HEK293 (cell line): ENCODE results near the gene SMIM20.
A peak's percentile ranks its signal among the peaks of the same experiment; 100 is the strongest.

Source experiments
- EGR2 ChIP-seq: fragments of 450-650 bp; formaldehyde crosslinking; IDR thresholded peaks from 2 replicates; pipeline ENCODE4 v1.5.1; 2016; ENCODE audit warnings: low read depth, missing biosample characterization, missing genetic modification characterization
- GLIS2 ChIP-seq: fragments of 450-650 bp; formaldehyde crosslinking; IDR thresholded peaks from 2 replicates; pipeline ENCODE4 v1.5.1; 2016; ENCODE audit warnings: missing biosample characterization, missing genetic modification characterization
- HOXC10 ChIP-seq: sonication (generic); formaldehyde crosslinking; IDR thresholded peaks from 2 replicates; pipeline ENCODE4 v1.8.1; 2023; ENCODE audit warnings: mild to moderate bottlenecking, missing genetic modification reagents
- OVOL3 ChIP-seq: fragments of 450-650 bp; formaldehyde crosslinking; IDR thresholded peaks from 2 replicates; pipeline ENCODE4 v1.5.1; 2016; ENCODE audit warnings: missing biosample characterization, missing genetic modification characterization
- RBAK ChIP-seq: fragments of 450-650 bp; formaldehyde crosslinking; IDR thresholded peaks from 2 replicates; pipeline ENCODE4 v1.5.1; 2016; ENCODE audit warnings: missing biosample characterization, missing genetic modification characterization
- ZBTB20 ChIP-seq: fragments of 450-650 bp; formaldehyde crosslinking; IDR thresholded peaks from 2 replicates; pipeline ENCODE4 v1.5.1; 2016; ENCODE audit warnings: missing biosample characterization, missing genetic modification characterization
- ZIC2 ChIP-seq: fragments of 450-650 bp; formaldehyde crosslinking; IDR thresholded peaks from 2 replicates; pipeline ENCODE4 v1.5.1; 2016; ENCODE audit warnings: missing biosample characterization, missing genetic modification characterization
- ZNF133 ChIP-seq: fragments of 450-650 bp; formaldehyde crosslinking; IDR thresholded peaks from 2 replicates; pipeline ENCODE4 v1.5.1; 2016; ENCODE audit warnings: missing biosample characterization, missing genetic modification characterization
- ZNF211 ChIP-seq: fragments of 450-650 bp; formaldehyde crosslinking; IDR thresholded peaks from 2 replicates; pipeline ENCODE4 v1.5.1; 2016; ENCODE audit warnings: low read depth, missing biosample characterization, missing genetic modification characterization
- ZNF266 ChIP-seq: fragments of 450-650 bp; formaldehyde crosslinking; IDR thresholded peaks from 2 replicates; pipeline ENCODE4 v1.5.1; 2016; ENCODE audit warnings: missing biosample characterization, missing genetic modification characterization, low read depth
- ZNF366 ChIP-seq: fragments of 450-650 bp; formaldehyde crosslinking; conservative IDR thresholded peaks from 2 replicates; pipeline ENCODE4 v1.5.1; 2016; ENCODE audit warnings: missing biosample characterization, missing genetic modification characterization
- ZNF416 ChIP-seq: fragments of 450-650 bp; formaldehyde crosslinking; IDR thresholded peaks from 2 replicates; pipeline ENCODE4 v1.5.1; 2016; ENCODE audit warnings: missing biosample characterization, missing genetic modification characterization
- ZNF423 ChIP-seq: fragments of 450-650 bp; formaldehyde crosslinking; IDR thresholded peaks from 2 replicates; pipeline ENCODE4 v1.5.1; 2016; ENCODE audit warnings: missing biosample characterization, missing genetic modification characterization
- ZNF521 ChIP-seq: fragments of 450-650 bp; formaldehyde crosslinking; IDR thresholded peaks from 2 replicates; pipeline ENCODE4 v1.5.1; 2017; ENCODE audit warnings: missing biosample characterization, mild to moderate bottlenecking, missing genetic modification characterization
- ZNF544 ChIP-seq: fragments of 450-650 bp; formaldehyde crosslinking; IDR thresholded peaks from 2 replicates; pipeline ENCODE4 v1.5.0; 2017; ENCODE audit warnings: missing biosample characterization, missing genetic modification characterization
- ZNF549 ChIP-seq: fragments of 450-650 bp; IDR thresholded peaks from 2 replicates; pipeline ENCODE4 v1.5.1; 2018; ENCODE audit warnings: missing biosample characterization, missing genetic modification characterization, mild to moderate bottlenecking, inconsistent platforms, moderate library complexity
- ZNF596 ChIP-seq: fragments of 450-650 bp; IDR thresholded peaks from 2 replicates; pipeline ENCODE4 v1.5.0; 2018; ENCODE audit warnings: missing biosample characterization, mild to moderate bottlenecking, missing genetic modification characterization, moderate library complexity
- ZNF654 ChIP-seq: fragments of 450-650 bp; formaldehyde crosslinking; IDR thresholded peaks from 2 replicates; pipeline ENCODE4 v1.5.1; 2016; ENCODE audit warnings: low read depth, missing biosample characterization, missing genetic modification characterization
- ZNF677 ChIP-seq: fragments of 450-650 bp; IDR thresholded peaks from 2 replicates; pipeline ENCODE4 v1.5.0; 2018; ENCODE audit warnings: missing biosample characterization, mild to moderate bottlenecking, missing genetic modification characterization, moderate library complexity
- ZNF776 ChIP-seq: fragments of 450-650 bp; formaldehyde crosslinking; IDR thresholded peaks from 2 replicates; pipeline ENCODE4 v1.5.0; 2017; ENCODE audit warnings: missing biosample characterization, missing genetic modification characterization, borderline replicate concordance
- ZNF777 ChIP-seq: fragments of 450-650 bp; formaldehyde crosslinking; IDR thresholded peaks from 2 replicates; pipeline ENCODE4 v1.5.1; 2017; ENCODE audit warnings: missing biosample characterization, missing genetic modification characterization, borderline replicate concordance
- ZNF792 ChIP-seq: fragments of 450-650 bp; formaldehyde crosslinking; IDR thresholded peaks from 2 replicates; pipeline ENCODE4 v1.5.1; 2016; ENCODE audit warnings: missing biosample characterization, missing genetic modification characterization
- ZNF830 ChIP-seq: fragments of 450-650 bp; IDR thresholded peaks from 2 replicates; pipeline ENCODE4 v1.5.0; 2018; ENCODE audit warnings: missing biosample characterization, missing genetic modification characterization, low read depth, mild to moderate bottlenecking, moderate library complexity
- ZSCAN23 ChIP-seq: fragments of 450-650 bp; formaldehyde crosslinking; IDR thresholded peaks from 2 replicates; pipeline ENCODE4 v1.5.1; 2016; ENCODE audit warnings: missing biosample characterization, missing genetic modification characterization
- TF ChIP-seq, protein P1 (sequence below): sonication (generic); formaldehyde crosslinking; IDR thresholded peaks from 2 replicates; pipeline ENCODE4 v1.8.1; 2022; ENCODE audit warnings: mild to moderate bottlenecking, moderate library complexity, missing genetic modification reagents
- TF ChIP-seq, protein P2 (sequence below): fragments of 450-650 bp; formaldehyde crosslinking; IDR thresholded peaks from 2 replicates; pipeline ENCODE4 v1.5.1; 2016; ENCODE audit warnings: missing biosample characterization, missing genetic modification characterization
- TF ChIP-seq, protein P3 (sequence below): fragments of 450-650 bp; IDR thresholded peaks from 2 replicates; pipeline ENCODE4 v1.5.1; 2018; ENCODE audit warnings: missing biosample characterization, mild to moderate bottlenecking, missing genetic modification characterization
- TF ChIP-seq, protein P4 (sequence below): fragments of 450-650 bp; formaldehyde crosslinking; IDR thresholded peaks from 2 replicates; pipeline ENCODE4 v1.5.1; 2016; ENCODE audit warnings: missing biosample characterization, missing genetic modification characterization
- TF ChIP-seq, protein P5 (sequence below): fragments of 450-650 bp; formaldehyde crosslinking; IDR thresholded peaks from 2 replicates; pipeline ENCODE4 v1.5.1; 2016; ENCODE audit warnings: missing biosample characterization, missing genetic modification characterization
- TF ChIP-seq, protein P6 (sequence below): fragments of 450-650 bp; formaldehyde crosslinking; IDR thresholded peaks from 2 replicates; pipeline ENCODE4 v1.5.1; 2017; ENCODE audit warnings: missing biosample characterization, mild to moderate bottlenecking, missing genetic modification characterization, moderate library complexity
- TF ChIP-seq, protein P7 (sequence below): fragments of 450-650 bp; formaldehyde crosslinking; IDR thresholded peaks from 2 replicates; pipeline ENCODE4 v1.5.1; 2016; ENCODE audit warnings: missing biosample characterization, missing genetic modification characterization

Gene SMIM20

DNA sequence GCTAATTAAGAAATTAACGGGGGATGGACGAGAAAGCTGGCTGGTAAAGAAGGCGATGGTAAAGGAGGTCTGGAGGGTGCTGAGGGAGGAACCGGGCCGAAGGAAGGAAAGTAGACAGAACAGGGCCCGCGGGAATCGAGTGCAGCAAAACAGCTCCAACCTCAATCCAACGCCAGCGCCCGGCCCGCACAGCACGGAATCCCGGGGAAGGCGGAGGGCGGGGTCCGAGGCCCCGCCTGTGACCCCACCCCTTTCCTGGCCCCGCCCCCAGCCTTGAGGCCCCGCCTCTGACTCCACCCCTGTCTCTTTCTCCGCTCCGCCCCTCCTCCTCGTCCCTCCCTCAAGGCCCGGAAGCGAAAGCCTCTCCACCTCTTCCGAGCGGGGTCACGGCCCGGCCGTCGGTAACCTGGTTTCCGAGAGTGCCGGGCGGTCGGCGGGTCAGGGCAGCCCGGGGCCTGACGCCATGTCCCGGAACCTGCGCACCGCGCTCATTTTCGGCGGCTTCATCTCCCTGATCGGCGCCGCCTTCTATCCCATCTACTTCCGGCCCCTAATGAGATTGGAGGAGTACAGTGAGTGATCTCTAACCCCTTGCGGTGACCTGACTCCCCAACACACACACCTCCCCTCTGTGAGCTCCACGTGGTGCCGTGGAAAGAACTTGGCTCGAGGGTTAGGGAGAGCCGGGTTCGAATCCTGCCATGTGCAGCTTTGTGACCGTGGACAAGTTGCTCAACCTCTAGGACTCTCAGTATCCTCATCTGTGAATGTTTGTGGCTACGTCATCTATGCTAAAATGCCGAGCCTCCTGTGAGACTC is at the start of gene SMIM20 (continued):
- TF ChIP-seq, protein P1, sequence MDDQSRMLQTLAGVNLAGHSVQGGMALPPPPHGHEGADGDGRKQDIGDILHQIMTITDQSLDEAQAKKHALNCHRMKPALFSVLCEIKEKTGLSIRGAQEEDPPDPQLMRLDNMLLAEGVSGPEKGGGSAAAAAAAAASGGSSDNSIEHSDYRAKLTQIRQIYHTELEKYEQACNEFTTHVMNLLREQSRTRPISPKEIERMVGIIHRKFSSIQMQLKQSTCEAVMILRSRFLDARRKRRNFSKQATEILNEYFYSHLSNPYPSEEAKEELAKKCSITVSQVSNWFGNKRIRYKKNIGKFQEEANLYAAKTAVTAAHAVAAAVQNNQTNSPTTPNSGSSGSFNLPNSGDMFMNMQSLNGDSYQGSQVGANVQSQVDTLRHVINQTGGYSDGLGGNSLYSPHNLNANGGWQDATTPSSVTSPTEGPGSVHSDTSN (CRISPR knock-in tag) = 0 out of 2 replicates have a peak, but pooled peaks have one; percentile 43
- peak; percentile 94 for TF ChIP-seq ZBTB20 (tag by site-specific recombination)
- TF ChIP-seq ZNF596 (tag by site-specific recombination) = no peak
- TF ChIP-seq GLIS2 = no peak
- TF ChIP-seq, protein P2, sequence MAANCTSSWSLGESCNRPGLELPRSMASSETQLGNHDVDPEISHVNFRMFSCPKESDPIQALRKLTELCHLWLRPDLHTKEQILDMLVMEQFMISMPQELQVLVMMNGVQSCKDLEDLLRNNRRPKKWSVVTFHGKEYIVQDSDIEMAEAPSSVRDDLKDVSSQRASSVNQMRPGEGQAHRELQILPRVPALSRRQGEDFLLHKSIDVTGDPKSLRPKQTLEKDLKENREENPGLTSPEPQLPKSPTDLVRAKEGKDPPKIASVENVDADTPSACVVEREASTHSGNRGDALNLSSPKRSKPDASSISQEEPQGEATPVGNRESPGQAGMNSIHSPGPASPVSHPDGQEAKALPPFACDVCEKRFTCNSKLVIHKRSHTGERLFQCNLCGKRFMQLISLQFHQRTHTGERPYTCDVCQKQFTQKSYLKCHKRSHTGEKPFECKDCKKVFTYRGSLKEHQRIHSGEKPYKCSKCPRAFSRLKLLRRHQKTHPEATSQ = no peak
- TF ChIP-seq ZNF830 (tag by site-specific recombination) = no peak
- TF ChIP-seq, protein P3, sequence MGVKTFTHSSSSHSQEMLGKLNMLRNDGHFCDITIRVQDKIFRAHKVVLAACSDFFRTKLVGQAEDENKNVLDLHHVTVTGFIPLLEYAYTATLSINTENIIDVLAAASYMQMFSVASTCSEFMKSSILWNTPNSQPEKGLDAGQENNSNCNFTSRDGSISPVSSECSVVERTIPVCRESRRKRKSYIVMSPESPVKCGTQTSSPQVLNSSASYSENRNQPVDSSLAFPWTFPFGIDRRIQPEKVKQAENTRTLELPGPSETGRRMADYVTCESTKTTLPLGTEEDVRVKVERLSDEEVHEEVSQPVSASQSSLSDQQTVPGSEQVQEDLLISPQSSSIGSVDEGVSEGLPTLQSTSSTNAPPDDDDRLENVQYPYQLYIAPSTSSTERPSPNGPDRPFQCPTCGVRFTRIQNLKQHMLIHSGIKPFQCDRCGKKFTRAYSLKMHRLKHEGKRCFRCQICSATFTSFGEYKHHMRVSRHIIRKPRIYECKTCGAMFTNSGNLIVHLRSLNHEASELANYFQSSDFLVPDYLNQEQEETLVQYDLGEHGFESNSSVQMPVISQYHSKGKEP (tag by site-specific recombination) = no peak
- no peak for TF ChIP-seq ZNF777 (tag by site-specific recombination)
- TF ChIP-seq, protein P4, sequence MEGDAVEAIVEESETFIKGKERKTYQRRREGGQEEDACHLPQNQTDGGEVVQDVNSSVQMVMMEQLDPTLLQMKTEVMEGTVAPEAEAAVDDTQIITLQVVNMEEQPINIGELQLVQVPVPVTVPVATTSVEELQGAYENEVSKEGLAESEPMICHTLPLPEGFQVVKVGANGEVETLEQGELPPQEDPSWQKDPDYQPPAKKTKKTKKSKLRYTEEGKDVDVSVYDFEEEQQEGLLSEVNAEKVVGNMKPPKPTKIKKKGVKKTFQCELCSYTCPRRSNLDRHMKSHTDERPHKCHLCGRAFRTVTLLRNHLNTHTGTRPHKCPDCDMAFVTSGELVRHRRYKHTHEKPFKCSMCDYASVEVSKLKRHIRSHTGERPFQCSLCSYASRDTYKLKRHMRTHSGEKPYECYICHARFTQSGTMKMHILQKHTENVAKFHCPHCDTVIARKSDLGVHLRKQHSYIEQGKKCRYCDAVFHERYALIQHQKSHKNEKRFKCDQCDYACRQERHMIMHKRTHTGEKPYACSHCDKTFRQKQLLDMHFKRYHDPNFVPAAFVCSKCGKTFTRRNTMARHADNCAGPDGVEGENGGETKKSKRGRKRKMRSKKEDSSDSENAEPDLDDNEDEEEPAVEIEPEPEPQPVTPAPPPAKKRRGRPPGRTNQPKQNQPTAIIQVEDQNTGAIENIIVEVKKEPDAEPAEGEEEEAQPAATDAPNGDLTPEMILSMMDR = no peak
- no peak for TF ChIP-seq ZNF677 (tag by site-specific recombination)
- no peak for TF ChIP-seq EGR2
- TF ChIP-seq, protein P5, sequence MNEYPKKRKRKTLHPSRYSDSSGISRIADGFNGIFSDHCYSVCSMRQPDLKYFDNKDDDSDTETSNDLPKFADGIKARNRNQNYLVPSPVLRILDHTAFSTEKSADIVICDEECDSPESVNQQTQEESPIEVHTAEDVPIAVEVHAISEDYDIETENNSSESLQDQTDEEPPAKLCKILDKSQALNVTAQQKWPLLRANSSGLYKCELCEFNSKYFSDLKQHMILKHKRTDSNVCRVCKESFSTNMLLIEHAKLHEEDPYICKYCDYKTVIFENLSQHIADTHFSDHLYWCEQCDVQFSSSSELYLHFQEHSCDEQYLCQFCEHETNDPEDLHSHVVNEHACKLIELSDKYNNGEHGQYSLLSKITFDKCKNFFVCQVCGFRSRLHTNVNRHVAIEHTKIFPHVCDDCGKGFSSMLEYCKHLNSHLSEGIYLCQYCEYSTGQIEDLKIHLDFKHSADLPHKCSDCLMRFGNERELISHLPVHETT = no peak
- TF ChIP-seq, protein P6, sequence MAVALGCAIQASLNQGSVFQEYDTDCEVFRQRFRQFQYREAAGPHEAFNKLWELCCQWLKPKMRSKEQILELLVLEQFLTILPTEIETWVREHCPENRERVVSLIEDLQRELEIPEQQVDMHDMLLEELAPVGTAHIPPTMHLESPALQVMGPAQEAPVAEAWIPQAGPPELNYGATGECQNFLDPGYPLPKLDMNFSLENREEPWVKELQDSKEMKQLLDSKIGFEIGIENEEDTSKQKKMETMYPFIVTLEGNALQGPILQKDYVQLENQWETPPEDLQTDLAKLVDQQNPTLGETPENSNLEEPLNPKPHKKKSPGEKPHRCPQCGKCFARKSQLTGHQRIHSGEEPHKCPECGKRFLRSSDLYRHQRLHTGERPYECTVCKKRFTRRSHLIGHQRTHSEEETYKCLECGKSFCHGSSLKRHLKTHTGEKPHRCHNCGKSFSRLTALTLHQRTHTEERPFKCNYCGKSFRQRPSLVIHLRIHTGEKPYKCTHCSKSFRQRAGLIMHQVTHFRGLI = no peak
- TF ChIP-seq ZNF366 (tag by site-specific recombination) = peak; percentile 84
- TF ChIP-seq ZNF521 (tag by site-specific recombination) = no peak
- TF ChIP-seq RBAK (tag by site-specific recombination) = no peak
- no peak for TF ChIP-seq ZNF423 (tag by site-specific recombination)
- TF ChIP-seq HOXC10 = no peak
- TF ChIP-seq ZNF544 = no peak
- TF ChIP-seq ZSCAN23 (tag by site-specific recombination) = no peak
- no peak for TF ChIP-seq ZNF416 (tag by site-specific recombination)
- no peak for TF ChIP-seq ZNF211 (tag by site-specific recombination)
- TF ChIP-seq ZNF776 (tag by site-specific recombination) = no peak
- TF ChIP-seq ZNF792 (tag by site-specific recombination) = no peak
- TF ChIP-seq OVOL3 (tag by site-specific recombination) = no peak
- TF ChIP-seq ZIC2 = peak; percentile 51
- no peak for TF ChIP-seq ZNF654 (tag by site-specific recombination)
- TF ChIP-seq ZNF266 (tag by site-specific recombination) = no peak
- no peak for TF ChIP-seq ZNF549
- TF ChIP-seq, protein P7, sequence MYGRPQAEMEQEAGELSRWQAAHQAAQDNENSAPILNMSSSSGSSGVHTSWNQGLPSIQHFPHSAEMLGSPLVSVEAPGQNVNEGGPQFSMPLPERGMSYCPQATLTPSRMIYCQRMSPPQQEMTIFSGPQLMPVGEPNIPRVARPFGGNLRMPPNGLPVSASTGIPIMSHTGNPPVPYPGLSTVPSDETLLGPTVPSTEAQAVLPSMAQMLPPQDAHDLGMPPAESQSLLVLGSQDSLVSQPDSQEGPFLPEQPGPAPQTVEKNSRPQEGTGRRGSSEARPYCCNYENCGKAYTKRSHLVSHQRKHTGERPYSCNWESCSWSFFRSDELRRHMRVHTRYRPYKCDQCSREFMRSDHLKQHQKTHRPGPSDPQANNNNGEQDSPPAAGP (tag by site-specific recombination) = no peak
- TF ChIP-seq ZNF133 (tag by site-specific recombination) = no peak
